ENCODE measurements around the gene PRKCB. TPM values are rescaled to one million over a fixed set of nuclear protein-coding genes. Genes with fewer than 3 reads are reported as not detected.

The PRKCB gene
- total and polyA plus RNA-seq, 4 donors = 1.6 to 9.4 (median 4.0) TPM

DNA sequence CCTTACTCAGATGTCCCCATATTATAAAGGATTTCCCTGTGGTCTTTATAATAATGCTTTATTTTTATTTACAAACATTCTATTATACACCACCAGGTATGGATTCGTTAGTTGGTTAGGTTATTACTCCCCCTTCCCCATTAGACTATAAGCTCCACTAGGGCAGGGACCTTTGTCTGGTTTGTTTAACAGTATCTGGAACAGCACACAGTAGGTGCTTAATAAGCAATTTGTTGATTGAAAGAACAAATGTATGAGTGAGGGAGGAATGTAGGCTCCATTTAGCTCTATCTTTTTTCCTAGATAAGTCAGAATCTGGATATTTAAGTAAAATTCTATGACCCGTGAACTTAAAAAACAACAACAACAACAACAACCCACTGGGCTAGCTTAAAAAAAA is 2.3 kb upstream of the PRKCB start:
- Histone ChIP-seq H3K4me1 (ENCODE audit: control insufficient read depth in 4 of 4, insufficient read depth in 4 of 4, low read length in 3 of 4) (peaks cover 0 to 5% (median under 1%) of the 10 kb centered on the region in 4 donors), H3K27ac (ENCODE audit: low read depth in 1 of 2, low read length in 2 of 2) (no peak overlapping the region), H3K9me3 (ENCODE audit: control insufficient read depth in 4 of 4, low read length in 3 of 4) (peaks cover 0 to 6% (median 2%) of the 10 kb centered on the region in 4 donors), H3K27me3 (ENCODE audit: control insufficient read depth in 4 of 4, insufficient read depth in 4 of 4, low read length in 3 of 4) (no peaks in the 10 kb centered on the region), H3K4me3 (ENCODE audit: low read depth in 1 of 3, low read length in 3 of 3) (no peak overlapping the region), H3K36me3 (ENCODE audit: control insufficient read depth in 4 of 4, insufficient read depth in 3 of 4, low read depth in 1 of 4, low read length in 3 of 4) (no peaks in the 10 kb centered on the region), H3K9ac (ENCODE audit: low read depth in 1 of 2, low read length in 2 of 2) (no peak overlapping the region)
- WGBS = 82% methylated on average over 2 of the region's 2 CpGs
- TF ChIP-seq GABPA (IDR thresholded peaks at IDR 0.05 in 1 of 2, conservative IDR thresholded peaks at IDR 0.05 in 1 of 2) (no peak), TAF1 (conservative IDR thresholded peaks at IDR 0.05) (no peak), SP1 (IDR thresholded peaks at IDR 0.05) (no peak), HNF4A (conservative IDR thresholded peaks at IDR 0.05) (no peak), RAD21 (IDR thresholded peaks at IDR 0.05) (no peak), JUND (IDR thresholded peaks at IDR 0.05) (no peak), HNF4G (IDR thresholded peaks at IDR 0.05) (no peak), FOXA2 (IDR thresholded peaks at IDR 0.05) (no peak)
- TF ChIP-seq, protein P1, sequence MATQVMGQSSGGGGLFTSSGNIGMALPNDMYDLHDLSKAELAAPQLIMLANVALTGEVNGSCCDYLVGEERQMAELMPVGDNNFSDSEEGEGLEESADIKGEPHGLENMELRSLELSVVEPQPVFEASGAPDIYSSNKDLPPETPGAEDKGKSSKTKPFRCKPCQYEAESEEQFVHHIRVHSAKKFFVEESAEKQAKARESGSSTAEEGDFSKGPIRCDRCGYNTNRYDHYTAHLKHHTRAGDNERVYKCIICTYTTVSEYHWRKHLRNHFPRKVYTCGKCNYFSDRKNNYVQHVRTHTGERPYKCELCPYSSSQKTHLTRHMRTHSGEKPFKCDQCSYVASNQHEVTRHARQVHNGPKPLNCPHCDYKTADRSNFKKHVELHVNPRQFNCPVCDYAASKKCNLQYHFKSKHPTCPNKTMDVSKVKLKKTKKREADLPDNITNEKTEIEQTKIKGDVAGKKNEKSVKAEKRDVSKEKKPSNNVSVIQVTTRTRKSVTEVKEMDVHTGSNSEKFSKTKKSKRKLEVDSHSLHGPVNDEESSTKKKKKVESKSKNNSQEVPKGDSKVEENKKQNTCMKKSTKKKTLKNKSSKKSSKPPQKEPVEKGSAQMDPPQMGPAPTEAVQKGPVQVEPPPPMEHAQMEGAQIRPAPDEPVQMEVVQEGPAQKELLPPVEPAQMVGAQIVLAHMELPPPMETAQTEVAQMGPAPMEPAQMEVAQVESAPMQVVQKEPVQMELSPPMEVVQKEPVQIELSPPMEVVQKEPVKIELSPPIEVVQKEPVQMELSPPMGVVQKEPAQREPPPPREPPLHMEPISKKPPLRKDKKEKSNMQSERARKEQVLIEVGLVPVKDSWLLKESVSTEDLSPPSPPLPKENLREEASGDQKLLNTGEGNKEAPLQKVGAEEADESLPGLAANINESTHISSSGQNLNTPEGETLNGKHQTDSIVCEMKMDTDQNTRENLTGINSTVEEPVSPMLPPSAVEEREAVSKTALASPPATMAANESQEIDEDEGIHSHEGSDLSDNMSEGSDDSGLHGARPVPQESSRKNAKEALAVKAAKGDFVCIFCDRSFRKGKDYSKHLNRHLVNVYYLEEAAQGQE (IDR thresholded peaks at IDR 0.05) = no peak
- TF ChIP-seq, protein P2, sequence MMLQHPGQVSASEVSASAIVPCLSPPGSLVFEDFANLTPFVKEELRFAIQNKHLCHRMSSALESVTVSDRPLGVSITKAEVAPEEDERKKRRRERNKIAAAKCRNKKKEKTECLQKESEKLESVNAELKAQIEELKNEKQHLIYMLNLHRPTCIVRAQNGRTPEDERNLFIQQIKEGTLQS (IDR thresholded peaks at IDR 0.05) = no peak
- TF ChIP-seq, protein P3, sequence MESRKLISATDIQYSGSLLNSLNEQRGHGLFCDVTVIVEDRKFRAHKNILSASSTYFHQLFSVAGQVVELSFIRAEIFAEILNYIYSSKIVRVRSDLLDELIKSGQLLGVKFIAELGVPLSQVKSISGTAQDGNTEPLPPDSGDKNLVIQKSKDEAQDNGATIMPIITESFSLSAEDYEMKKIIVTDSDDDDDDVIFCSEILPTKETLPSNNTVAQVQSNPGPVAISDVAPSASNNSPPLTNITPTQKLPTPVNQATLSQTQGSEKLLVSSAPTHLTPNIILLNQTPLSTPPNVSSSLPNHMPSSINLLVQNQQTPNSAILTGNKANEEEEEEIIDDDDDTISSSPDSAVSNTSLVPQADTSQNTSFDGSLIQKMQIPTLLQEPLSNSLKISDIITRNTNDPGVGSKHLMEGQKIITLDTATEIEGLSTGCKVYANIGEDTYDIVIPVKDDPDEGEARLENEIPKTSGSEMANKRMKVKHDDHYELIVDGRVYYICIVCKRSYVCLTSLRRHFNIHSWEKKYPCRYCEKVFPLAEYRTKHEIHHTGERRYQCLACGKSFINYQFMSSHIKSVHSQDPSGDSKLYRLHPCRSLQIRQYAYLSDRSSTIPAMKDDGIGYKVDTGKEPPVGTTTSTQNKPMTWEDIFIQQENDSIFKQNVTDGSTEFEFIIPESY (IDR thresholded peaks at IDR 0.05) = no peak
- DNase-seq (ENCODE audit: low spot score) = no peak

DNA sequence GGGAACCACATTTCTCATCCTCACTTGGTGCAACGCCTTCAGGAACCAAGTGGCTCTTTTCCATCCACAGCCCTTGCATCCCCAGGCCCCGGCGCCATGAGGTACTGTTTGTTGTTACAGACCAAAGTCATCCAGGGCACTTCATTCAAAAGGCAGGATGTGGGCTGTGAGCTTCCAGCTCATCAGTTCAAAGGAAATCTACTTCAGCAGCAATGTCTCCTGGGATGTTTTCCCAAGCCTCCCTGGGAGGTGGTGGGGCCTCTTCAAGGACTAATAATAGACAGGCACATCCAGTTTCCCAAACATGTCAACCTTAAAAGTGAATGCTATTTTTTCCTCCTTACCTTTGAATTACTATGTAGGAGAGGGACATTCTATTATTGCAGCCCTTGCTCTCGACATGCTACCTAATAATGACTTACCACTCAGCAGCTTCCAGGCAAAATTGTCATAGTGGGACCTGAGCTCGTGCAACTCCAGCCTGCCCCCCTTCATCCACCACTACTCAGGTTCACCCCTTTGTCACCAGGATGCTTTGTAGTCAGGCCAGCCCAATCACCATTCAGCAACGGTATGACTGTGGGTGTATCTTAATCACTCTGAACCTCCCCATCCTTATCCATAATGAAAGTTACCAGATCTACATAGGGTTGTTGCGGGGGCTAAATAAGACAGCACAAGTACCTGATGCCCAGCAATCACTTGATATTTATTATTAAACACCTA is 1.7 kb upstream of the PRKCB start:
- 75% methylated on average over 7 of the region's 7 CpGs for WGBS
- Histone ChIP-seq H3K27me3 (ENCODE audit: control insufficient read depth in 4 of 4, insufficient read depth in 4 of 4, low read length in 3 of 4) (no peaks in the 10 kb centered on the region), H3K27ac (ENCODE audit: low read depth in 1 of 2, low read length in 2 of 2) (no peak overlapping the region), H3K36me3 (ENCODE audit: control insufficient read depth in 4 of 4, insufficient read depth in 3 of 4, low read depth in 1 of 4, low read length in 3 of 4) (no peaks in the 10 kb centered on the region), H3K9ac (ENCODE audit: low read depth in 1 of 2, low read length in 2 of 2) (no peak overlapping the region), H3K4me1 (ENCODE audit: control insufficient read depth in 4 of 4, insufficient read depth in 4 of 4, low read length in 3 of 4) (peaks cover 0 to 5% (median under 1%) of the 10 kb centered on the region in 4 donors), H3K4me3 (ENCODE audit: low read depth in 1 of 3, low read length in 3 of 3) (no peak overlapping the region), H3K9me3 (ENCODE audit: control insufficient read depth in 4 of 4, low read length in 3 of 4) (peaks cover 0 to 3% (median 2%) of the 10 kb centered on the region in 4 donors)
- DNase-seq (ENCODE audit: low spot score) = no peak
- no peak for TF ChIP-seq NR2F2 (IDR thresholded peaks at IDR 0.05)
- TF ChIP-seq, protein P4, sequence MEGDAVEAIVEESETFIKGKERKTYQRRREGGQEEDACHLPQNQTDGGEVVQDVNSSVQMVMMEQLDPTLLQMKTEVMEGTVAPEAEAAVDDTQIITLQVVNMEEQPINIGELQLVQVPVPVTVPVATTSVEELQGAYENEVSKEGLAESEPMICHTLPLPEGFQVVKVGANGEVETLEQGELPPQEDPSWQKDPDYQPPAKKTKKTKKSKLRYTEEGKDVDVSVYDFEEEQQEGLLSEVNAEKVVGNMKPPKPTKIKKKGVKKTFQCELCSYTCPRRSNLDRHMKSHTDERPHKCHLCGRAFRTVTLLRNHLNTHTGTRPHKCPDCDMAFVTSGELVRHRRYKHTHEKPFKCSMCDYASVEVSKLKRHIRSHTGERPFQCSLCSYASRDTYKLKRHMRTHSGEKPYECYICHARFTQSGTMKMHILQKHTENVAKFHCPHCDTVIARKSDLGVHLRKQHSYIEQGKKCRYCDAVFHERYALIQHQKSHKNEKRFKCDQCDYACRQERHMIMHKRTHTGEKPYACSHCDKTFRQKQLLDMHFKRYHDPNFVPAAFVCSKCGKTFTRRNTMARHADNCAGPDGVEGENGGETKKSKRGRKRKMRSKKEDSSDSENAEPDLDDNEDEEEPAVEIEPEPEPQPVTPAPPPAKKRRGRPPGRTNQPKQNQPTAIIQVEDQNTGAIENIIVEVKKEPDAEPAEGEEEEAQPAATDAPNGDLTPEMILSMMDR (IDR thresholded peaks at IDR 0.05; ENCODE audit: low read depth, low read length, missing input control) = no peak
- no peak for TF ChIP-seq FOXA1 (IDR thresholded peaks at IDR 0.05)
- TF ChIP-seq GABPA (IDR thresholded peaks at IDR 0.05 in 1 of 2, conservative IDR thresholded peaks at IDR 0.05 in 1 of 2) = no peak
- TF ChIP-seq JUND (IDR thresholded peaks at IDR 0.05) = no peak
- TF ChIP-seq RXRA (IDR thresholded peaks at IDR 0.05) = no peak
